ENCODE results near the gene MEGF10.
"Not testable (repeated sequence)": the region's sequence is repeated elsewhere in the genome, so short reads cannot be mapped to it uniquely, and the experiment has no call there.

MEGF10 gene

GRCh38 chr5:127290019-127290945, at the start of gene MEGF10:
Gene MEGF10 (plus strand): TSS chr5:127290796. CDS start chr5:127331309, 40,513 bp downstream.
- DNase-seq (ENCODE audit: low spot score): peak; percentile 81

GRCh38 chr5:127243011-127243410, 47.6 kb upstream of the MEGF10 start:
- no peak for DNase-seq (ENCODE audit: low spot score)

GRCh38 chr5:127254729-127255284, 35.8 kb upstream of the MEGF10 start:
- no peak for DNase-seq (ENCODE audit: low spot score)

DNA sequence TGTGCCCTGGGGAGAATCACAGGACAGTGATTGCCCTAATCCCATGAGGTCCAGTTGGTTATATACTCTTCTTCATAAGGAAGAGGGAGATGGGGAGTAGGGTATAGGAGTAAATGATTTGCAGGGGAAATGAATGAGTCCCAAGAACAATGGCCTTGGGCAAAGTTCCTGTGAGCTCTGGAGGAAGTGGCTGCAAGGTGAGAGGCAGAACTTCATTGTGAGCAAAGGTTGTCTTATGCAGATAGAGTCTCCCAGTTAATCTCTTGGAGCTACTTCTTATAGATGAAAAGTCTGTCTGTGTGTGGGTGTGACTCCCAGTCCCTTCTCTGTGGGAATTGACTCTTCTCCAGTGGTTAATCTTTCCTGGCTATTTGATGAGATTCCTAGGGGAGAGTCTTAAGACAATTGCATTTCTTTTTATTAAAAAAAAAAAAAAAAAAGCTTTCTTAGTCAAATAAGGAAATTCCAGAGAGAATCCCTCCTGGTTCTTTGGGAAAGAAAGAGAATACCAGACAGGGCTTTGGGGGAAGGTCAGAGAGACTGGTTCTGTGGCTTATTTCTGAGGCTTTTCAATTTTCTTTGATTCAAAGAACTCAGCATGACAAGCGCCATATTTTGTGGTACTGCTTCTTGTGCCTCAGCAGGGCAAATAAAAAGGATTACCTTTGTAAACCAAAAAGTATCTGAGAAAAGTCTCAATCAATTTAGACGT, 33.6 kb upstream of the MEGF10 start:
- DNase-seq (ENCODE audit: low spot score): no peak

GRCh38 chr5:127260686-127261085, 29.9 kb upstream of the MEGF10 start:
- DNase-seq (ENCODE audit: low spot score): no peak

- not testable (repeated sequence) for DNase-seq (ENCODE audit: low spot score)
These were observed 25.1 kb upstream of the MEGF10 start for GRCh38 chr5:127265473-127265872.

GRCh38 chr5:127268342-127268741, 22.3 kb upstream of the MEGF10 start:
- DNase-seq (ENCODE audit: low spot score): not testable (repeated sequence)

GRCh38 chr5:127270713-127271112, 19.9 kb upstream of the MEGF10 start:
- DNase-seq (ENCODE audit: low spot score): not testable (repeated sequence)

- DNase-seq (ENCODE audit: low spot score): no peak
These were observed 14.9 kb upstream of the MEGF10 start for GRCh38 chr5:127275641-127276193.

DNA sequence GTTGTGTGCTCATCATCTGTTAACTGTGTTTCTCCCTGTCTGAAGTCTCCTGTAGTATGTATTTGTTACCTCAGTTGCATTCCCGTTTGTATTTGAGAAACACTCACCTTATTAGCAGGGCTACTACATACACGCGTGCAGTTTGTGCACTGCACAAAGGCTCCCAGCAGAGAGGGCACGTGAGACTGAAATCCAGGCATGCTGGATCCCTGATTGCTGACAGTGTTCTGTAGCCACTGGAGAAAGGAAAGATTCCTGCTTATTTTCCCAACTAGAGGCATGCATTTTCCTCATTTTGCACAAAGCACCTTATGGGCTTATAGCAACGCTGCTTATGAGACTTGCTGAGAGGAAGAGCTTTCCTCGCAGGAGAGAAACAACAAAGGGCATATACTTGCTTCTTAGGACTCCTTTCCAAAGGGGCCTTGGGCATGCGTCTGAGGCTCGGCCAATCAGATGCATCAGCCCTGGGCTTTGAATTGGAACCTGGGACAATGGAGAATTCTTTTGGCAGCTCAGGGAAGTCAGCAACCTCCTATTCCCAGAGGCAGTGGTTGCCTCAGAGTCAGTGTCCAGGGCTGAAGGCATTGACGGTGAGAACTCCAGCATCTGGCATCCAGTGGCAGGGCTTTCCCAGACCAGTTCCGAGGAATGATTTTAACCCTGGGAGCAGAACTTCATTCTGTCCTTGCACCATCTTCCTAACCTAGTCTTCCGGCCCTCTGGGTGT, 9.9 kb upstream of the MEGF10 start:
- DNase-seq (ENCODE audit: low spot score): no peak

- DNase-seq (ENCODE audit: low spot score): no peak
These were observed 9.0 kb upstream of the MEGF10 start for GRCh38 chr5:127281609-127282008.

DNA sequence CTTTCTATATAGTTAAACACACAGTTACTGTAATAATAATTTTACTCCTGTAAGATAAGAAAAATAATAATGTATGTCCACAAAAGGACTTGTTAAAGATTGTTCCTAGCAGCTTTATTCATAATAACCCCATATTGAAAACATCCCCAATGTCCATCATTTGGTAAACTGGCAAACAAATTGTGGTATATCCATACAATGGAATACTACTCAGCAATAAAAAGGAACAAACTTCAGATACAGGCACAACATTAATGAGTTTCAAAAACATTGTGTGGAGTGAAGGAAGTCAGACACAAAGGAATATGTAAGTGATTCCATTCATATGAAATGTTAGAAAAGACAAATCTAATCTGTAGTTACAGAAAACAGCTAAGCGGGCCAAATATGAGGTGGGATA, 1.9 kb upstream of the MEGF10 start:
- DNase-seq (ENCODE audit: low spot score): no peak

GRCh38 chr5:127290946-127291693, 524 bp downstream of the MEGF10 start:
- no peak for DNase-seq (ENCODE audit: low spot score)

DNA sequence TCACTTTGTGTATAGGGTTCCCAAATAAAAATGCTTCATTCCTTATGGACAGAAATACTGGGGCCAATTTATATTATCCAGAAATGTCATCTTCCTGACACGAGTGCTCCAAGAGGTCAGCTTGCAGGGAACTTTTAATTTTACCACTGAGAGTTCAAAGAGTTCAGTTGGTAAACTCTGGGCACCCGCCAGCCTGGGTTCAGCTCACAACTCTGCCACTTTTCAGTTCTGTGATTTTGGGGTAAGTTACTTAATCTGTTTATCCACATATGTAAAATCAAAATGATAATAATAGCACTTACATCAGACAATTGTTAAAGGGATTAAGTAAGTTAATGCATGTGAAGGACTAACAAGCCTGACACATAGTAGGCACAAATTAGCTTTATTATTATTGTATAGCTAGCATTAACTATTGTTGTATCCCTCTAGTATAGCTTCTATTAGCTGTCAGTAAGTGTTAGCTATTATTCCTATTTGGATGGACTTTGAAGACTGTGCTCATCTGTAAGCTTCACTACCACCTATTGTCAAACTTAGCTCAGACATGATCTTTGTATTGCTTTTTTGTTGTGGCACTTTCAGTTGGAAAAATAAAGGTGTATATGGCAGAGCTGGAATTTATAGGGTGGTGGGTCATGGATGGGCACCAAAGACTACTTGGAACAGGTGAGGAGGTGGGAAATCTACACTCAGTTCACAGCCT, 1.6 kb downstream of the MEGF10 start:
- DNase-seq (ENCODE audit: low spot score): no peak

DNA sequence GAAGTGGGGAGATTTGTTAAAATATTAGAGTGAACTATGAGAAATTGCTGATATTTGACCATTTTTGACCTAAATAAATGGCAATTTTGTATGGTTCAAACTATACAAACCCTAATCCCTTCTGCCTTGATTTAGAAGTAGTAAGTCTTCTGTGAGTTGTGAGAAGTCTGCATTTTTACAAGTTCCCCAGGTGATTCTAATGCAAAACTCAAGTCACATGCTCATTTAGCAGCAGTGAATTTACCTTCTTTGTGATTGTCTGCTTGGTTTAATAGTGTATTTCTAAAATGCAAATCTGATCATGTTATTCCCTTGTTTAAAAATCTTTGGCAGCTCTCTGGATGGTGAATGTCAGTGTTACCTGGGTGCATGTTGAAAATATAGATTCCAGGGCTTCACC, 2.8 kb downstream of the MEGF10 start:
- DNase-seq (ENCODE audit: low spot score): no peak

- no peak for DNase-seq (ENCODE audit: low spot score)
These were observed 4.2 kb downstream of the MEGF10 start for GRCh38 chr5:127294829-127295228.

DNA sequence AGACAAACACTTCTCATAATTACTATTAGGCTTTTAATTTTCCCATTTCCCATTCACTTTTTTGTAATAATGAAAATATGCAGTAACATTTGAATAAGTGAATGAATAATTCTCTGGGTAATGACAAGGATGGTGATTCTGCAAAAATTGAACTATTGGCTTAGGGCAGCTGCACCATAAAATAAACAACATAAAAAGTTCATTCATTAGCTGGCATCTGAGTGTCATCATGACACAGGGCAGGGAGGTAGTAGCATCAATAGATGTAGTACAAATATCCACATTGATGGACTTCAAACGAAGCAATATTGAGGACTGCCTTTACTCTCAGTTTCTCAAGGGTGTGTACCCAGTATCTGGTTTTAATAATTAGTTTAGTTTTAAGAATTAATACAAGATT, 4.9 kb downstream of the MEGF10 start:
- no peak for DNase-seq (ENCODE audit: low spot score)

GRCh38 chr5:127296321-127296720, 5.7 kb downstream of the MEGF10 start:
- DNase-seq (ENCODE audit: low spot score): peak; percentile 16

- not testable (repeated sequence) for DNase-seq (ENCODE audit: low spot score)
These were observed 6.3 kb downstream of the MEGF10 start for GRCh38 chr5:127296894-127297293.

DNA sequence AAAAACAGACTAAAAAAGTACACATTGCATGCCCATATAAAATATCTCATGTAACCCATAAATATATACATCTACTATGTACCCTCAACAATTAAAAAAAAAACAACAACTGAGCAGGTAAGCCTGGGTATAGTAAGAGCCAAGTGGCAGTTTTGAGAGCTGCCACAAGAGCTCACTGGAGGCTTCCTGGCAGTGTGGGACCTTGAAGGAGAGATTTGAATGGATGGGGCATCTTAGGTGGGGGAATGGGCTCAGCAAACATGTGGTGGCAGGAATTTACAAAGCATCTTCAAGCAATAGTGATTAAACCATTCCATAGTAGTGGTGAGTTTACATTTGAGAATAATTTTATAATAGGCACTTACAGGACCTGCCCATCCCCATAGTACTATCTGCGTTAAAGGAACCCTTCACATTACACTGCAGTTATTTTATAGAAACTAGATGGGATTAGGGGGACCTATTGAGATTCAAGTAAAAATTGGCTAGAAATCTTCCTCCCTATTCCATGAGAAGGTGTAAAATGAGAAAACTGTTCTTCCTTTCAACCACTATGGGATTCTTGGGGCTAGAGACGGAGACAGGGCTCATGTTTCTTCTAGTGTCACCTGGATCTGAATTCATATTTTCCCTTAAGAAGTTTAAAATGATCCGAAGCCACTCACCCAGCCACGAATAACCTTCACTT, 6.9 kb downstream of the MEGF10 start:
- no peak for DNase-seq (ENCODE audit: low spot score)

All from GM03348 (cell line).